GM19043 (cell line): ENCODE results near the gene SCAMP4.

Source experiments
- ATAC-seq: cut with Tn5 transposase; IDR thresholded peaks from one replicate; pipeline ENCODE4 v1.9.1; 2021; ENCODE audit warnings: low read depth; ENCODE audit not compliant: unreplicated experiment

Gene SCAMP4

GRCh38 chr19:1935484-1936208, 30.4 kb downstream of the SCAMP4 start:
- ATAC-seq, result no peak

DNA sequence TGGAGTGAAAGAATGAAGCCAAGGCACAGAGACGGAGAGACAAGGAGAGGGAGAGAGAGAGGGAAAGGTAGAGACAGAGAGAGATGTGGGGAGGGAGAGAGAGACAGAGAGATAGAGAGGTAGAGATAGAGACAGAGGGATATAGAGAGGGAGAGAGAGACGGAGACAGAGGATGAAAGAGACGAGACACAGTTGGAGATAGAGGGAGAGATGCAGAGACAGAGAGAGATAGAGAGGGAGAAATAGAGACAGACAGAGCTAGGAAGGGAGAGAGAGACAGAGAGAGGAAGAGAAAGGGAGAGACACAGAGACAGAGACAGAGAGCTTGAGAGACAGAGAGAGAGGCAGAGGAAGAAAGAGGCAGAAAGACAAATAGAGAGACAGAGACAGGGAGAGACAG, 31.2 kb downstream of the SCAMP4 start:
- ATAC-seq, result no peak

GRCh38 chr19:1936916-1937610, 31.9 kb downstream of the SCAMP4 start:
- ATAC-seq, result no peak

DNA sequence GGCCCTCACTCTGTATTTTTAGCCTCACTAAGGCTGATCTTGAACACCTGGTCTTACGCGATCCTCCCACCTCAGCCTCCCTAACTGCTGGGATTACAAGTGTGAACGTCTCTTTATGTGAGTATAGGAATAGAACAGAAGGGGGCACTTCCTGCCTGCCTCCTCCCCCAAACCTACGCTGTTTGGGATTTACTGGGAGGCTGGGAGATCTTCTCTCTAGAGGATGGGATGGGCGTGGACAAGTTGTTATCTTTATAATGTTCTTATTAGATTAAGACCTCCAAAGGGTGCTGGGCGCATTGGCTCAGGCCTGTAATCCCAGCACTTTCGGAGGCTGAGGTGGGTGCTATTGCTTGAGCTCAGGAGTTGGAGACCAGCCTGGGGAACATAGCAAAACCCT, 32.9 kb downstream of the SCAMP4 start:
- no peak for ATAC-seq

DNA sequence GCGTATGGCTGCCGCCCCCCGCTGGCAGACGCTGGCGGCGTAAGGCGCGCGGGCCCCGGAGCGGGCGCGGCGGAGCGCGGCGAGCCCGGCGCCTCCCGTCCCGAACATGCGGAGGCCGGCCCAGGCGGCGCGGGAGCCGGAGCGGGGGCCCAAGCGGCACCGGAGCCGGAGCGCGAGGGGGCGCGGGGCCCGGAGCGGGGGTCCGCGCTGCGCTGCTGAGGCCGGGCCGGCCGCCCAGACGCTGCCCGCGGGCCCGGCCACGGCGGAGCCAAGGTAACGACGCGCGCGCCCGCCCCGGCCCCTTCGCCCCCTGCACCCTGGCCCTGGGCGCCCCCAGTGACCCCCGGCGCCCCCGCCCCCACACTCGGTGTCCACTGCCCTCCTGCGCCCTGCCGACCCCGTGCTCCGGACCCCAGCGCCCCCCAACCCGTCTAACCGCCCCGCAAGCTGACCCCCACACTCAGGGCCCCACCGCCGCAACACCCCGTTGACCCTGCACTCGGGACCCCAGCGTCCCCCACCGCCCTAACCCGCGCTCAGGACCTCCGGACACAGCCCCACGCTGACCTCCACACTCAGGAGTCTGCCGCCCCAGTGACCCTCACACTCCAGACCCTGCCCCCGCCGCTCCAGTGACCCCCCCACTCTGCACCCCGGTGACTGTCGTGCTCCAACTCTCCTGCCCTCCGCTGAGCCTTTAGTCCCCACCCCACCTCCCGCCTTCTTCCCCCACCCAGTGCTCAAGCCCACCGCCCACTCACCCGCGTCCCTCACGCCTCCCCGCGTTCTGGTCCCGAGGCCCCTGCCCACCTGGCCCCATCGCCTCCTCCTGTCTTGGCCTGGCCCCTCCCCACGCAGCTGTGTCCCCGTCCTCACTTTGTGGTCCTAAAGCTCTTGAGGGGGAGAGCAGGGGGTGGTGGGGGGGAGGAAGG, 36.2 kb downstream of the SCAMP4 start, which contains the start of gene CSNK1G2:
Gene CSNK1G2, plus strand, starts transcription at position 27 of the 932 bp plus-strand sequence. CDS start 28,601 bp downstream, outside the sequence.
- no peak for ATAC-seq

- ATAC-seq, result no peak
Observed at GRCh38 chr19:1942078-1942933, 37.1 kb downstream of the SCAMP4 start.

DNA sequence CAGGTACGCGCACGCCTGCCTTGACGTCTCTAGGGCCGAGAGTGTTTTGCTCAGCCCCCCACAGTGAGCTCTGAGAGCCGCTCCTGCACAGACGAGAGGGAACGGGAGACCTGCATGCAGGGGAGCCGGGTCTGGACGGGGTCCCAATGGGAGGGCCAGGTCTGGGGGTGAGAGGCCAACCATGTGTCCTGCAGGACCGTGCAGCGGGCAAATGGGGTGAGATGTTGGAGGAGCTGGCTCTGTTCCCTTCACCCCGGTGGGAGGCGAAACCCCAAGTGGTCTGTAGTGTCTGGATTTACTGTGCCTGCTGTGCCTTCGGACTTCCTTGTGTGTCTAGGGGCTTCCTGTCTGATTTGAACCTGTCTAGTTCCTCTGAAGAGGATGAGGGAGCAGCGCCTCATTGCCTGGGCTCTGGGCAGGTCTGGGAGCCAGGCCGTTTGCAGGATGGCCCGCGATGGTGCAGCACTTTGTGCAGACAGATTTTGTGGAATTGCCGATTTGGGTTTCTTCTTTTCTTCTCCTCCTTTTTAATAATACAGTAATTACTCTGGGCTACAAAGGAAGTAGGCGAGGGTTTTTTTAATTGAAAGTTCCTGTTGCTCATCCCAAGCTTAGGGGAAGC, 37.8 kb downstream of the SCAMP4 start:
- no peak for ATAC-seq

- ATAC-seq, result no peak
Observed at GRCh38 chr19:1943661-1944087, 38.5 kb downstream of the SCAMP4 start.

- ATAC-seq, result no peak
Observed at GRCh38 chr19:1944088-1944915, 39.1 kb downstream of the SCAMP4 start.

- no peak for ATAC-seq
Observed at GRCh38 chr19:1944916-1945561, 39.8 kb downstream of the SCAMP4 start.

DNA sequence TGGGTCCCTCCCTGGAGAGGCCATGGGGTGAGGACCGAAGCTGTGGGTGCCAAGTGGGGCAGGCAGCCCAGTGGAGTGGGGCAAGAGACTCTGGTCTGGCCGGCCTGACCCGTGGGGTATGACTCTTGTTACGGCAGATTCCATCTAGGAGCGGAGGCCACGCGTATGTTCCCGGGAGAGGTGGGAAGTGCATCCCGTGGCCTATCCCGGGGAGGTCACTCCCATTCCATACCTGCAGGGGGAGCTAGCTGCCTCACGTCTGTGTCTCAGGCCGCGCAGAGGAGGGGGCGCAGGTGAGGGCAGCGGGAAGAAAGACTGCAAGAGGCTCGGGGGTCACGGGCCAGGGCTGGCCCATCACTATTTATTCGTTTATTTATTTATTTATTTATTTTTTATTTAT, 40.7 kb downstream of the SCAMP4 start:
- ATAC-seq, result no peak

DNA sequence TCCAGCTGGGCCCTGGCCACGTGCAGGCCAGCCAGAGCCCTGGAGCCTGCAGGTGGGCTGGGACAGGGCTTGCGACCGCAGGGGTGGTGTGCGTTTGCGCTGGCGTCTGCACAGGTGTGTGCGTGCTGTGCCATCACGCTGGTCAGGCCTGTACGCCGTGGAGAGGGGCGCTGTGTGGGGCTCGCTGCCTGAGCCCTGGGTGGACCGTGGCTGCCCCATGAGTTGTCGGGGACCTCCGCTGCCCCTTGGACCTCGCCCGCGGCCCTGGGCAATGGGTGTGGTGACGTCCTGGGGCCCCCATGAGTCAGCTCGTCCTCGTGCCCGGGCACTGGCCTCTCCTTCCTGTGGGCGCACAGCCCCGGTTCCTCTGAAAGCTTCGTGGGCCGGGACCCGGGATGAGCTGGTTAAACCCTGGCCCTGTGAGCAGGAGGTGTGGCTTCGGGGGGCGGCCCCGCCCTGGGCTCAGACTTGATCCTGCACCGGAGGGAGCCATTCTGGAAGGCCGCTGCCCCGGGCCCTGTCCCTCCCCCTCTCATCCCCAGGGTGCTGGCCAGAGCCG, 42.5 kb downstream of the SCAMP4 start:
- no peak for ATAC-seq

DNA sequence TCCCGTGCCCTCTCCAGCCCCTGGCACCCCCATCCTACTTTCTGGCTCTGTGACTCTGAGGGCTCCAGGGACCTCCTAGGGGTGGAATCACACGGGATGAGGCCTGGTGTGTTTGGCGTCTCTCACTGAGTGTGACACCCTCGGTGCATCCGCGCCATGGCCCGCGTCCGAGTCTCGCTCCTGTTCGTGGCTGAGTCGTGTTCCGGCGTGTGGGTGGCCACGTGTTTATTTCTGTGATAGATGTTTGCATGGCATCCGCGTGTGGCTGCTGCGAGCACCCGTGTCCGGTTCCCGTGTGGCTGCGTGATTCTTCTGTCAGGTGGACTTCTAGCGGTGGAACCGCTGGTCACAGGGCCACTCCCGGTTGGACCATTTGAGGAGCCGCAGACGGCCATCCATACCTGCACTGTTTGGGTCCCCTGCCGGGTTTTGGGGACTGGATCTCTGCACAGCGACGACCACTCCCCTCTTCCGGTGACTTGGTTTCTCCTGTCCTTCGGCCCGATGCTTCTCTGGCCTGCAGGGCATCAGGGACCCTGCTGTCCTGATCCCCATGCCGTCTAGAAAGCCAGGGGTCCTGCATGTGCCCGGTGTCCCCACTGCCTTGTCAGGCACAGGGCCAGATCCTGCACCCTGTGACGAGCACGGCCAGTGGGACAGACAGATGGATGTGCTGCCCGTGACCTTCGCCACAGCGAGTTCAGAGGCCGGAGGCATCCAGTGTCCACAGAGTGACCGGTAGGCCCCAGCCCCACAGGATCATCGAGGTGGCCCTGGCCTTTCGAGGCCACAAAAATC, 44.3 kb downstream of the SCAMP4 start:
- no peak for ATAC-seq

DNA sequence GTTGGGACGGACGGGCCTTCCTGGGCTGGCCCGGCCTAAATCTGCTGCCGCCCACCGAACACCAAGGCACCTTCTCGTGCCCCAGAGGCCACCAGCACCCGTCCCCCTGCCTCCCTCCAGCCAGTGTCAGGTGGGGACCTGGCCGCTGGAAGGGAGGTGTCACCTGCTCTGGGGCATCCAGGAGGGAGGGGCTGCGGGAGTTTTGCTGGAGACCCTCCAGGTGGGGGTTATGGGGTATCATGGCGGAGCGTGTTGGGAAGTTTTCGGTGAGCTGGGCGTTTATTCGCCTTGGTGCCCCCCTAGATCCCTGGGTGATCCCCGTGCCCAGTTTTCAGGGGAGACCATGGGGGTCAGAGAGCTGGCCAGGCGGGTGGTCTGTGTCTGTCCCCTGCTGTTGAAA, 45.4 kb downstream of the SCAMP4 start:
- ATAC-seq, result no peak

DNA sequence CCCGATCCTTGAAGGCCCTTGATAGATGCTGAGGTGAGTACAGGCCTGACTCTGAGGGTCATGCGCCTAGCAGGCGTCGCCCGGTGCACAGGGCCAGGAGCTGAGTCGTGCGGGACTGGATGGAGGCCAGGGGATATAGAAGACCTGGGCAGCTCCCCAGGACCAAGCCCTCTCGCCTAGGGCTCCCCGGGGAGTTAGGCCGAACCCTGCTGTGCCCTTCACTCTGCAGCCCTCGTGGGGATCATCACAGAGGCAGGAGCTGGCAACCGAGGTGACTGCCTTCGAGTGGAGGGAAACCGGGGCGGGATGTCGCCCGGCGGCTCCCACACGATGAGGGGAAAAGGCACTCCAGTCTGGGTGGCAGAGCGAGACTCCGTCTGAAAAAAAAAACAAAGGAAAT, 47.4 kb downstream of the SCAMP4 start:
- ATAC-seq, result no peak

DNA sequence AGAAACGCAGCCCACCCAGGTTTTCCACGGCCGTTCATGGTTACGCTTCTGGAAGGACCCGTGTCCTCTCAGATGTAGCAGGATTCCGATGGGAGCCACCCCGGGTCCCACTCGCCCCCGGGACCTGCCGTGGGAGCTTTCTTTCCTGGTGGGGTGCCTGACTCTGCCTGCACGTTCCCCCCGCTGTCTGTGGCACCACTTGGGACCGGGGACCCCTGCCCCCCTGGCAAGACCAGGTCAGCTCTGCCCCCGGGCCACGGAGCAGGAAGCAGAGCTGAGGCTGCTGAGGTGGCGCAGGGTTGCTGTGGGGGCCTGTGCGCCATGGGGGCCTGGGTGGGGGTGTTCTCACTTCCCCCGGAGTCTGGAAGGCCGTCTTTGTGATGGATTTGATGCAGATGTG, 47.8 kb downstream of the SCAMP4 start:
- ATAC-seq, result no peak

DNA sequence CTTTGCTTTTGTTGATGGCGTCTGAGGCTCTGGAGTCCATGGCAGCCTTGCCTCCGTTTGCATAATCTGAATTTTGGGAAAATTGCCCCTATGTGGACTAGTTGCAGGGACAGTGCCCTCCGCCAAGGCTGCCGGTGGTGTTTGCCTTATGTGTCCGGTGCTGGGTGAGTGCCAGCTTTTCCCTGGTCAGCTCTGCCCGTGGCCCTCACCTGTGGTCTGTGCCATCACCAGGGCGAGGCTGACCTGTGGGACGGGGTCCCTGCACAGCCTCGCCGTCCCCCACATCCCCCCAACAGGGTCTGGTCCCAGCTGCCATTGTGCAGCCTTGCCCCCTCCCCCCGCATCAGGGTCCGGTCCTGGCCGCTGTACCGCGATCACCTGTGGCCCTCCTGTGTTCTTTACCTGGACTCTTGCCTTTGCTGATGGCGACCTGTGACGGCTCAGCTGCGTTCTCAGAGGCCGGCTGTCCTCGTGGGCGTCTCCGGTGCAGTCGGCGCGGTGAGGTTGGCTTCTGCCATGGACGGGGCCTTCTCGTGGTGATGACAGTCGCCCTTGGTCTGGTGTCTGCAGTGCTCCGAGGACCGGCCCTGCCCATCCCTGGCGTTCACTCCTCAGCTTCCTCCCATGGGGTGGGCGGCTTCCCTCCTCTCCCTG, 48.4 kb downstream of the SCAMP4 start:
- no peak for ATAC-seq
